ENCODE measurements around the gene KRTCAP3.
"Not testable (repeated sequence)": the region's sequence is repeated elsewhere in the genome, so short reads cannot be mapped to it uniquely, and the experiment has no call there.

Gene KRTCAP3

GRCh38 chr2:27441958-27442919 is at the start of gene KRTCAP3:
Gene KRTCAP3 (plus strand): TSS chr2:27442381. CDS start chr2:27442413, 32 bp downstream.
- no peak for DNase-seq

- DNase-seq = no peak
These were observed 49.0 kb upstream of the KRTCAP3 start for GRCh38 chr2:27393225-27393624.

- DNase-seq = no peak
These were observed 43.2 kb upstream of the KRTCAP3 start for GRCh38 chr2:27398962-27399361.

GRCh38 chr2:27400348-27401135 is 41.6 kb upstream of the KRTCAP3 start:
- no peak for DNase-seq

GRCh38 chr2:27407798-27408491 is 34.2 kb upstream of the KRTCAP3 start:
- peak; percentile 31 for DNase-seq

- DNase-seq = no peak
These were observed 33.4 kb upstream of the KRTCAP3 start for GRCh38 chr2:27408601-27409320.

GRCh38 chr2:27409321-27410073 is 32.7 kb upstream of the KRTCAP3 start, which contains the start of gene PPM1G:
Gene PPM1G (minus strand): TSS chr2:27409591. CDS start chr2:27409422, 169 bp downstream.
- DNase-seq = peak; percentile 59

- DNase-seq = no peak
These were observed 29.6 kb upstream of the KRTCAP3 start for GRCh38 chr2:27412419-27413152.

- DNase-seq = no peak
These were observed 26.0 kb upstream of the KRTCAP3 start for GRCh38 chr2:27416151-27416550.

GRCh38 chr2:27420996-27421395 is 21.2 kb upstream of the KRTCAP3 start:
- no peak for DNase-seq

- no peak for DNase-seq
These were observed 20.4 kb upstream of the KRTCAP3 start for GRCh38 chr2:27421660-27422250.

- DNase-seq = no peak
These were observed 19.2 kb upstream of the KRTCAP3 start for GRCh38 chr2:27422958-27423357.

GRCh38 chr2:27425039-27425438 is 17.1 kb upstream of the KRTCAP3 start:
- DNase-seq = not testable (repeated sequence)

- no peak for DNase-seq
These were observed 14.3 kb upstream of the KRTCAP3 start for GRCh38 chr2:27427863-27428212.

GRCh38 chr2:27428213-27428977 is 13.8 kb upstream of the KRTCAP3 start, which contains the start of gene NRBP1:
Gene NRBP1 (plus strand): TSS chr2:27428631. CDS start chr2:27433274, 4,643 bp downstream.
- DNase-seq = peak; percentile 88

- no peak for DNase-seq
These were observed 13.1 kb upstream of the KRTCAP3 start for GRCh38 chr2:27428978-27429541.

- no peak for DNase-seq
These were observed 10.8 kb upstream of the KRTCAP3 start for GRCh38 chr2:27431395-27431794.

- DNase-seq = no peak
These were observed 6.6 kb upstream of the KRTCAP3 start for GRCh38 chr2:27435628-27436027.

All from NCI-H524 treated with DMSO at 0.1 percent for 48 hours (cell line).